OCI-LY7 (cell line): ENCODE measurements around the gene SDHAF4. TPM values are rescaled to one million over a fixed set of nuclear protein-coding genes. Genes with fewer than 3 reads are reported as not detected.

Experiments used
- BruUV-seq: library from RNA; stranded (reverse); fragments of 400-500 nt; replicated peaks from 2 replicates; lab custom pipeline; 2021; lab: Mats Ljungman, UMichigan
- CTCF ChIA-PET: fragments of 300-600 bp; sonication (Branson Sonifier 250); formaldehyde crosslinking; loops from one replicate; lab custom pipeline; 2022; ENCODE audit warnings: antibody characterized with exemption; ENCODE audit not compliant: unreplicated experiment; lab: Charles Lee
- POLR2A ChIA-PET: fragments of 300-600 bp; sonication (Branson Sonifier 250); formaldehyde crosslinking; loops from one replicate; lab custom pipeline; 2022; ENCODE audit warnings: antibody characterized with exemption; lab: Charles Lee
- DNase-seq: peaks from one replicate; pipeline ENCODE4 v3.0.0-alpha.2; 2015; ENCODE audit warnings: low spot score
- H2AFZ ChIP-seq: fragments of 200-600 bp; sonication (generic), shearing (Covaris generic); 2 replicates; pipeline ENCODE4 v1.6.1; 2014; ENCODE audit warnings: mild to moderate bottlenecking, antibody characterized with exemption, low read length, moderate library complexity
- H3K27ac ChIP-seq: fragments of 200-600 bp; sonication (generic); 2 replicates; pipeline ENCODE4 v1.5.1; 2014; ENCODE audit warnings: mixed run types, low read depth, mild to moderate bottlenecking, moderate library complexity, low read length, inconsistent platforms; ENCODE audit not compliant: poor library complexity, severe bottlenecking
- H3K36me3 ChIP-seq: fragments of 200-600 bp; sonication (generic); 2 replicates; pipeline ENCODE4 v1.6.1; 2014; ENCODE audit warnings: mild to moderate bottlenecking, antibody characterized with exemption, low read length, moderate library complexity, mixed read lengths; ENCODE audit not compliant: insufficient read depth
- H3K4me1 ChIP-seq: fragments of 200-600 bp; sonication (generic); 2 replicates; pipeline ENCODE4 v1.5.1; 2014; ENCODE audit warnings: mild to moderate bottlenecking, low read length; ENCODE audit not compliant: insufficient read depth, poor library complexity, severe bottlenecking
- H3K4me2 ChIP-seq: fragments of 200-600 bp; sonication (generic); 2 replicates; pipeline ENCODE4 v1.6.1; 2014; ENCODE audit warnings: mild to moderate bottlenecking, low read length
- H3K4me3 ChIP-seq: fragments of 200-600 bp; sonication (generic); 2 replicates; pipeline ENCODE4 v1.5.1; 2014; ENCODE audit warnings: mild to moderate bottlenecking, low read depth, low read length; ENCODE audit not compliant: poor library complexity, severe bottlenecking
- H3K79me2 ChIP-seq: fragments of 200-600 bp; sonication (generic); 2 replicates; pipeline ENCODE4 v1.6.1; 2016; ENCODE audit warnings: low read depth, mild to moderate bottlenecking, low read length, moderate library complexity, mixed read lengths; ENCODE audit not compliant: insufficient read depth
- H3K9me2 ChIP-seq: fragments of 200-600 bp; sonication (generic); 2 replicates; pipeline ENCODE4 v1.6.1; 2016; ENCODE audit warnings: mild to moderate bottlenecking, low read length, mixed read lengths; ENCODE audit not compliant: insufficient read depth
- H3K9me3 ChIP-seq: fragments of 200-600 bp; sonication (generic); 2 replicates; pipeline ENCODE4 v1.6.1; 2014; ENCODE audit warnings: mild to moderate bottlenecking, mixed run types, low read length, mixed read lengths
- H4K20me1 ChIP-seq: fragments of 200-600 bp; sonication (generic); 2 replicates; pipeline ENCODE4 v1.6.1; 2014; ENCODE audit warnings: mild to moderate bottlenecking, antibody characterized with exemption, low read length, moderate library complexity, mixed read lengths; ENCODE audit not compliant: insufficient read depth
- CTCF ChIP-seq: fragments of 200-600 bp; sonication (generic); conservative IDR thresholded peaks from 2 replicates; pipeline ENCODE4 v1.5.1; 2014; ENCODE audit warnings: mild to moderate bottlenecking, antibody characterized with exemption, low read length, moderate library complexity, mixed read lengths
- EZH2phosphoT487 ChIP-seq: fragments of 200-600 bp; sonication (generic); IDR thresholded peaks from 2 replicates; pipeline ENCODE4 v1.6.1; 2018; ENCODE audit warnings: low read depth, borderline replicate concordance, mild to moderate bottlenecking, mixed run types, antibody characterized with exemption, low read length, moderate library complexity, mixed read lengths
- intact Hi-C: fragments of 100-400 bp; cut with micrococcal nuclease; formaldehyde crosslinking; loops from one replicate; pipeline ENCODE4 v1.10.0; 2022; ENCODE audit not compliant: unreplicated experiment
- total RNA-seq, 2 experiments: library from RNA; depleted of rRNA in 1 of 2; stranded (reverse); fragments of >200 nt in 1 of 2; shearing (Covaris generic) in 1 of 2; gene quantifications; 2 replicates each; pipeline ENCODE4 v1.2.3, GENCODE V29; 2014 to 2022

The SDHAF4 gene
- total RNA-seq, 2 experiments from 2014 or later, result 10.4 to 15.4 TPM

- no TSS peak for BruUV-seq
- CTCF ChIA-PET, result no interaction called here
- H3K27ac ChIP-seq, result no peak overlapping the region
Observed at GRCh38 chr6:70538376-70538775, 28.4 kb upstream of the SDHAF4 start.

GRCh38 chr6:70547313-70547712, 19.4 kb upstream of the SDHAF4 start:
- Histone ChIP-seq H3K9me2 (no peaks in the 10 kb centered on the region), H3K4me2 (no peak overlapping the region), H4K20me1 (no peaks in the 10 kb centered on the region), H3K27ac (no peak overlapping the region), H2AFZ (no peak overlapping the region), H3K4me1 (no peaks in the 10 kb centered on the region), H3K4me3 (no peak overlapping the region), H3K9me3 (no peaks in the 10 kb centered on the region), H3K36me3 (peaks cover 3% of the 10 kb centered on the region; the same call in 1 of the 2 replicates), H3K79me2 (no peaks in the 10 kb centered on the region)
- no peak for DNase-seq
- BruUV-seq, result no TSS peak
- CTCF ChIA-PET, result no interaction called here
- TF ChIP-seq CTCF (peak; percentile 47; the same call in 1 of the 2 replicates), EZH2phosphoT487 (no peak)
- POLR2A ChIA-PET, result interaction anchor here (0.7 to 2.0 kb wide), 6 partner anchors 15 to 190 kb away, joined by 3 to 7 read pairs (median 4); partner anchors contain the start of gene SMAP1
- intact Hi-C loops, result no loop called here

More at GRCh38 chr6:70538376-70538775, 28.4 kb upstream of the SDHAF4 start:
- Histone ChIP-seq H3K9me3 (no peaks in the 10 kb centered on the region), H4K20me1 (no peaks in the 10 kb centered on the region), H3K9me2 (no peaks in the 10 kb centered on the region), H3K4me1 (peaks cover 16% of the 10 kb centered on the region), H3K4me3 (no peak overlapping the region), H2AFZ (no peak overlapping the region), H3K36me3 (peaks cover 30% of the 10 kb centered on the region), H3K79me2 (no peaks in the 10 kb centered on the region), H3K4me2 (no peak overlapping the region)
- POLR2A ChIA-PET, result interaction anchor here (0.6 to 1.5 kb wide), 6 partner anchors 8 to 723 kb away, joined by 3 to 6 read pairs (median 3); partner anchors contain the start of gene SDHAF4
- no peak for DNase-seq
- intact Hi-C loops, result no loop called here
- TF ChIP-seq CTCF, result no peak
- TF ChIP-seq EZH2phosphoT487, result no peak

- H3K9me3 ChIP-seq, result no peaks in the 10 kb centered on the region
- DNase-seq, result no peak
- H2AFZ ChIP-seq, result no peak overlapping the region
- H3K9me2 ChIP-seq, result no peaks in the 10 kb centered on the region
- H3K4me1 ChIP-seq, result no peaks in the 10 kb centered on the region
- H3K4me3 ChIP-seq, result no peak overlapping the region
- no peaks in the 10 kb centered on the region for H3K79me2 ChIP-seq
- ChIA-PET POLR2A (no interaction called here), CTCF (no interaction called here)
- TF ChIP-seq EZH2phosphoT487 (no peak), CTCF (no peak)
- H3K36me3 ChIP-seq, result peaks cover 3% of the 10 kb centered on the region; the same call in 1 of the 2 replicates
- no peak overlapping the region for H3K27ac ChIP-seq
- intact Hi-C loops, result no loop called here
- no peaks in the 10 kb centered on the region for H4K20me1 ChIP-seq
- BruUV-seq, result no TSS peak
- H3K4me2 ChIP-seq, result no peak overlapping the region
Observed at GRCh38 chr6:70547905-70548304, 18.8 kb upstream of the SDHAF4 start.
